GM19193 (cell line): ENCODE data around the gene ABCF2.

Experiments
- POLR2A ChIP-seq: IDR thresholded peaks from 4 replicates; pipeline ENCODE4 v1.6.1; 2011; ENCODE audit not compliant: insufficient read depth, insufficient read length; ENCODE audit errors: extremely low read depth

ABCF2 gene

GRCh38 chr7:151172273-151173141, 54.5 kb downstream of the ABCF2 start:
- no peak for TF ChIP-seq POLR2A

GRCh38 chr7:151168787-151169162, 58.2 kb downstream of the ABCF2 start:
- no peak for TF ChIP-seq POLR2A

GRCh38 chr7:151168003-151168786, 58.8 kb downstream of the ABCF2 start:
- no peak for TF ChIP-seq POLR2A

GRCh38 chr7:151167197-151167961, 59.6 kb downstream of the ABCF2 start, which contains the start of gene GBX1:
GBX1 (minus strand) TSS chr7:151167694; CDS start chr7:151167548, 146 bp downstream.
- no peak for TF ChIP-seq POLR2A

GRCh38 chr7:151166629-151167196, 60.3 kb downstream of the ABCF2 start:
- TF ChIP-seq POLR2A = no peak
